Caco-2 (cell line): ENCODE measurements around the gene MAN1B1. TPM values are rescaled to one million over a fixed set of nuclear protein-coding genes. Genes with fewer than 3 reads are reported as not detected.
"Not testable (repeated sequence)": the region's sequence is repeated elsewhere in the genome, so short reads cannot be mapped to it uniquely, and the experiment has no call there.

Source experiments
- BruUV-seq: library from RNA; stranded (reverse); fragments of 400-500 nt; replicated peaks from 2 replicates; lab custom pipeline; 2021; lab: Mats Ljungman, UMichigan
- CTCF ChIA-PET: fragments of 300-600 bp; sonication (Branson Sonifier 250); formaldehyde crosslinking; loops from one replicate; lab custom pipeline; 2022; ENCODE audit warnings: antibody characterized with exemption; lab: Charles Lee
- POLR2A ChIA-PET: fragments of 300-600 bp; sonication (Branson Sonifier 250); formaldehyde crosslinking; loops from one replicate; lab custom pipeline; 2022; ENCODE audit warnings: antibody characterized with exemption; lab: Charles Lee
- DNase-seq, 2 experiments: peaks; one replicate each; pipeline versions ENCODE4 v3.0.0 to v3.0.0-alpha.2; 2020 to 2022
- H3K27me3 ChIP-seq: replicated peaks from 2 replicates; pipeline ENCODE4 v1.6.0; 2011; ENCODE audit warnings: low read length; ENCODE audit not compliant: control insufficient read depth, insufficient read depth
- H3K36me3 ChIP-seq: 2 replicates; pipeline ENCODE4 v1.5.1; 2011; ENCODE audit warnings: low read length; ENCODE audit not compliant: control insufficient read depth, insufficient read depth
- H3K4me1 ChIP-seq: fragments of 250-450 bp; sonication (Bioruptor Pico); 2 replicates; pipeline ENCODE4 v1.5.1; 2020; ENCODE audit warnings: mild to moderate bottlenecking
- H3K4me3 ChIP-seq: 2 replicates; pipeline ENCODE4 v1.5.1; 2011; ENCODE audit warnings: low read depth, mild to moderate bottlenecking, control low read depth, low read length
- H3K9me3 ChIP-seq: fragments of 250-450 bp; sonication (Bioruptor Pico); 2 replicates; pipeline ENCODE4 v1.5.1; 2020; ENCODE audit warnings: mild to moderate bottlenecking, moderate library complexity
- H3K27ac Mint-ChIP-seq: one replicate; pipeline ENCODE4 v1.8.0; 2022; ENCODE audit warnings: mixed read lengths; ENCODE audit not compliant: unreplicated experiment
- H3K27me3 Mint-ChIP-seq: one replicate; pipeline ENCODE4 v1.8.0; 2022; ENCODE audit warnings: mixed read lengths; ENCODE audit not compliant: insufficient read depth, unreplicated experiment
- H3K36me3 Mint-ChIP-seq: one replicate; pipeline ENCODE4 v1.8.0; 2022; ENCODE audit warnings: mild to moderate bottlenecking, mixed read lengths; ENCODE audit not compliant: insufficient read depth, unreplicated experiment
- H3K4me1 Mint-ChIP-seq: one replicate; pipeline ENCODE4 v1.8.0; 2022; ENCODE audit warnings: low read depth, mixed read lengths; ENCODE audit not compliant: unreplicated experiment
- H3K4me3 Mint-ChIP-seq: one replicate; pipeline ENCODE4 v1.8.0; 2022; ENCODE audit warnings: mild to moderate bottlenecking, moderate library complexity, mixed read lengths; ENCODE audit not compliant: unreplicated experiment
- H3K9me3 Mint-ChIP-seq: one replicate; pipeline ENCODE4 v1.8.0; 2022; ENCODE audit warnings: mixed read lengths; ENCODE audit not compliant: unreplicated experiment
- intact Hi-C: fragments of 100-400 bp; cut with micrococcal nuclease; formaldehyde crosslinking; loops from one replicate; pipeline ENCODE4 v1.10.0; 2022; ENCODE audit not compliant: unreplicated experiment
- total RNA-seq: library from RNA; stranded (reverse); gene quantifications from 2 replicates; pipeline ENCODE4 v1.2.3, GENCODE V29; 2022
- TF ChIP-seq, protein P1 (sequence below), 2 experiments: fragments of 200-600 bp in 1 of 2; IDR thresholded peaks; 1 replicate in 1 of 2; 2 replicates in 1 of 2; pipeline versions ENCODE4 v1.5.1 to v1.8.0; 2011 to 2022; ENCODE audit warnings: antibody characterized with exemption in 1 of 2, control low read depth in 1 of 2, inconsistent platforms in 1 of 2, low read depth in 1 of 2, low read length in 1 of 2, mild to moderate bottlenecking in 1 of 2, moderate library complexity in 1 of 2; ENCODE audit not compliant: insufficient read depth in 1 of 2, severe bottlenecking in 1 of 2, unreplicated experiment in 1 of 2

Gene MAN1B1
- total RNA-seq, 1 experiment from 2014 or later: 57.7 TPM

DNA sequence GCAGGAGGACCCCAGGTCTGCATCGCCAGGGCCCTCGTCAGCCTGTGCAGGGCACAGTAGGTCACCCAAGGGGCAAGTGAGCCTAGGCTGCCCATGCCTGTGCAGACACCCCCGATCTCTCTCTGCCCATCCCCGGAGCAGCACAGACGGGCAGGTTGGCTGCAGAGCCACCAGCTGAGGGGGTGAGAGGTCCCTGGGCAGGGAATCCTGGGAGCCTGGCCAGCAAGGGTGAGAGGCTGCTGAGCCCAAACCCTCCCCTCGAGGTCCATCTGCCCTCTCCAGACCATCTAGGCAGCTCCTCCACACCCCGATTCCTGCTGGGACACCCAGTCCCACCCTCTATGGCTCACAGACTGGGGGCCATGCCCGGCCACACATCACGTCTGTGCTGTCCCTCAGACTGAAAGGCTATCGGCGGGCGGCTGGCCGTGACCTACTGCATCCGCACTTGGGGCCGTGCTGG lies 30.5 kb downstream of the MAN1B1 start:
- TF ChIP-seq, protein P1, sequence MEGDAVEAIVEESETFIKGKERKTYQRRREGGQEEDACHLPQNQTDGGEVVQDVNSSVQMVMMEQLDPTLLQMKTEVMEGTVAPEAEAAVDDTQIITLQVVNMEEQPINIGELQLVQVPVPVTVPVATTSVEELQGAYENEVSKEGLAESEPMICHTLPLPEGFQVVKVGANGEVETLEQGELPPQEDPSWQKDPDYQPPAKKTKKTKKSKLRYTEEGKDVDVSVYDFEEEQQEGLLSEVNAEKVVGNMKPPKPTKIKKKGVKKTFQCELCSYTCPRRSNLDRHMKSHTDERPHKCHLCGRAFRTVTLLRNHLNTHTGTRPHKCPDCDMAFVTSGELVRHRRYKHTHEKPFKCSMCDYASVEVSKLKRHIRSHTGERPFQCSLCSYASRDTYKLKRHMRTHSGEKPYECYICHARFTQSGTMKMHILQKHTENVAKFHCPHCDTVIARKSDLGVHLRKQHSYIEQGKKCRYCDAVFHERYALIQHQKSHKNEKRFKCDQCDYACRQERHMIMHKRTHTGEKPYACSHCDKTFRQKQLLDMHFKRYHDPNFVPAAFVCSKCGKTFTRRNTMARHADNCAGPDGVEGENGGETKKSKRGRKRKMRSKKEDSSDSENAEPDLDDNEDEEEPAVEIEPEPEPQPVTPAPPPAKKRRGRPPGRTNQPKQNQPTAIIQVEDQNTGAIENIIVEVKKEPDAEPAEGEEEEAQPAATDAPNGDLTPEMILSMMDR (IDR thresholded peaks at IDR 0.05; ENCODE audit: insufficient read depth in 1 of 2, low read depth in 1 of 2, low read length in 1 of 2, severe bottlenecking in 1 of 2, unreplicated experiment in 1 of 2): no peak
- Histone ChIP-seq H3K9me3 (no peaks in the 10 kb centered on the region), H3K36me3 (no peaks in the 10 kb centered on the region), H3K4me1 (peaks cover 29% of the 10 kb centered on the region), H3K27me3 (no peaks in the 10 kb centered on the region), H3K4me3 (no peak overlapping the region)
- intact Hi-C loops: loop anchor here (2.0 kb wide), 1 partner anchor 110 kb away; the partner anchor contains the start of gene RNF224
- peak in 1 of 2 experiments; percentile 41 for DNase-seq
- no peaks in the 10 kb centered on the region for H3K9me3 Mint-ChIP-seq
- H3K36me3 Mint-ChIP-seq: peaks cover 7% of the 10 kb centered on the region
- H3K4me3 Mint-ChIP-seq: peak overlapping the region; percentile 51
- H3K27ac Mint-ChIP-seq: peak overlapping the region; percentile 64
- H3K4me1 Mint-ChIP-seq: peaks cover 17% of the 10 kb centered on the region
- ChIA-PET CTCF (interaction anchor here (0.5 to 1.0 kb wide), 3 partner anchors 17 to 119 kb away, joined by 3 to 9 read pairs (median 3); no protein-coding TSS in a partner anchor), POLR2A (interaction anchor here (0.6 to 1.5 kb wide), 3 partner anchors 30 to 488 kb away, joined by 4 read pairs; partner anchors contain the start of genes MAN1B1 and TUBB4B)
- no TSS peak for BruUV-seq
- H3K27me3 Mint-ChIP-seq: no peaks in the 10 kb centered on the region

DNA sequence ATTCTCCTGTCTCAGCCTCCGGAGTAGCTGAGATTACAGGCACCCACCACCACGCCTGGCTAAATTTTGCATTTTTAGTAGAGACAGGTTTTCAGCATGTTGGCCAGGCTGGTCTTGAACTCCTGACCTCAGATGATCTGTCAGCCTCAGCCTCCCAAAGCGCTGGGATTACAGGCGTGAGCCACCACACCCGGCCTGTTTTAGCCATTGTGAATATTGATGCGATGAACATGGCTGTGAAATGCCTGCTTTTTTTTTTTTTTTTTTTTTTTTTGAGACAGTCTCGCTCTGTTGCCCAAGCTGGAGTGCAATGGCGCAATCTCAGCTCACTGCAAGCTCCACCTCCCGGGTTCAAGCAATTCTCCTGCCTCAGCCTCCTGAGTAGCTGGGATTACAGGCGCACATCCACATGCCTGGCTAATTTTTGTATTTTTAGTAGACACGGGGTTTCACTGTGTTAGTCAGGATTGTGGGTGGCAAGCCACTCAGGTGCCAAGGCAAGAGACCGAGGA lies 31.4 kb downstream of the MAN1B1 start:
- intact Hi-C loops, H3K36me3 Mint-ChIP-seq, H3K9me3 Mint-ChIP-seq, H3K36me3 ChIP-seq, H3K9me3 ChIP-seq, H3K27ac Mint-ChIP-seq, BruUV-seq, H3K27me3 Mint-ChIP-seq, DNase-seq, H3K27me3 ChIP-seq, H3K4me3 ChIP-seq, H3K4me3 Mint-ChIP-seq: not testable (repeated sequence)
- POLR2A ChIA-PET: interaction anchor here (0.6 kb wide), 1 partner anchor 13 kb away, joined by 3 read pairs; no protein-coding TSS in a partner anchor
- H3K4me1 ChIP-seq: peaks cover 29% of the 10 kb centered on the region
- CTCF ChIA-PET: interaction anchor here (0.7 to 1.1 kb wide), 3 partner anchors 9 to 118 kb away, joined by 3 read pairs; no protein-coding TSS in a partner anchor
- peaks cover 17% of the 10 kb centered on the region for H3K4me1 Mint-ChIP-seq

DNA sequence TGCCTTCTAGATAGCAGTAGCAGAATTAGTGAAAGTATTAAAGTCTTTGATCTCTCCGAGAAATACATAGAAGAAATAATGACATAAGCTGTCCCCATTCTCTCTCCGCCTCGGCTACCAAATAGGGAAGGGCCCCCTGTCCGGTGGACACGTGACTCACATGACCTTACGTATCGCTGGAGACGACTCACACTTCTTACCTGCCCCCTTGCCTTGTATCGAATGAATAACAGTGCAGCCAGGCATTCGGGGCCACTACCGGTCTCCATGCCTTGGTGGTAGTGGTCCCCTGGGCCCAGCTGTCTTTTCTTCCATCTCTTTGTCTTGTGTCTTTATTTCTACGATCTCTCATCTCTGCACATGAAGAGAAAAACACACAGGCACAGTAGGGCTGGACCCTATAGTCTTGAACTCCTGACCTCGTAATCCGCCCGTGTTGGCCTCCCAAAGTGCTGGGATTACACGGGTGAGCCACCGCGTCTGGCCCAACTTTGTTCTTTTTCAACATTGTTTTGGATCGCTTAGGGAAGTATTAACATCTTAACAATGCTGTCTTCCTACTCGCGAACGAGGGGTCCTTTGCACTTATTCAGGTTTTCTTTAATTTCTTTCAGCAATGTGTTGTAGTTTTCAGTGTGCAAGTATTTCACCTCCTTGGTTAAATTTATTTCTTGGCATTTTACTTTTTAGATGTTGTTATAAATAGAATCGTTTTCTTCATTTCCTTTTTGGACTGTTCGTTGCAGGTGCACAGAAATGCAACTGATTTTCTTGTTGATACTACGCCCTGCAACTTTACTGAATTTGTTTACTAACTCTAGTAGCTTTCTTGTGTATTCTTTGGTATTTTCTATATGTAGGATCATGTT lies 35.4 kb downstream of the MAN1B1 start:
- intact Hi-C loops, H3K4me3 Mint-ChIP-seq, H3K36me3 Mint-ChIP-seq, H3K4me3 ChIP-seq, H3K27me3 ChIP-seq, DNase-seq, H3K9me3 ChIP-seq, BruUV-seq, H3K36me3 ChIP-seq, H3K27me3 Mint-ChIP-seq, H3K9me3 Mint-ChIP-seq, H3K4me1 ChIP-seq: not testable (repeated sequence)
- ChIA-PET CTCF (interaction anchor here (1.3 kb wide), 1 partner anchor 301 kb away, joined by 5 read pairs; the partner anchor contains the start of gene EXD3), POLR2A (interaction anchor here (0.7 kb wide), 1 partner anchor 120 kb away, joined by 5 read pairs; no protein-coding TSS in a partner anchor)
- Mint-ChIP-seq H3K27ac (peak overlapping the region; percentile 66), H3K4me1 (peaks cover 14% of the 10 kb centered on the region)

DNA sequence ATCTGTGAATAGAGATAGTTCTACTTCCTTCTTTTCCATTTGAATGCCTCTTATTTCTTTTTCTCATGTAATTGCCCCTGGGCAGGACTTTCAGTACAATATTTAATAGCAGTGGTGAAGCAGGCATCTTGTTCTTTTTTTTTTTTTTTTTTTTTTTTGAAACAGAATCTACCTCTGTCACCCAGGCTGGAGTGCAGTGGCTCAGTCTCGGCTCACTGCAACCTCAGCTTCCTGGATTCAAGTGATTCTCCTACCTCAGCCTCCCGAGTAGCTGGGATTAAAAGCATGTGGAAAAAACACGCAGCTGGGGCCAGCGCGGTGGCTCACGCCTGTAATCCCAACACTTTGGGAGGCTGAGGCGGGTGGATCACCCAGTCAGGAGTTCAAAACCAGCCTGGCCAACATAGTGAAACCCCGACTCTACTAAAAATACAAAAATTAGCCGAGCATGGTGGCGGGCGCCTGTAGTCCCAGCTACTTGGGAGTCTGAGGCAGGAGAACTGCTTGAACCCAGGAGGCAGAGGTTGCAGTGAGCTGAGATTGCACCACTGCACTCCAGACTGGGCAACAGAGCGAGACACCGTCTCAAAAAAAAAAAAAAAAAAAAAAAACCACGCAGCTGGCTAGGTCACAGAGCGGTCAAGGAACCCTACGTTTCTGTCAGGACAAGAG lies 36.1 kb downstream of the MAN1B1 start:
- H3K4me1 Mint-ChIP-seq: peaks cover 12% of the 10 kb centered on the region
- DNase-seq, H3K36me3 ChIP-seq, H3K27me3 Mint-ChIP-seq, H3K4me3 ChIP-seq, H3K27ac Mint-ChIP-seq, BruUV-seq, H3K4me3 Mint-ChIP-seq, H3K9me3 Mint-ChIP-seq, intact Hi-C loops, H3K27me3 ChIP-seq, H3K4me1 ChIP-seq, H3K9me3 ChIP-seq: not testable (repeated sequence)
- ChIA-PET CTCF (interaction anchor here (0.6 to 1.3 kb wide), 2 partner anchors 19 to 300 kb away, joined by 3 to 5 read pairs; partner anchors contain the start of gene EXD3), POLR2A (interaction anchor here (0.7 kb wide), 1 partner anchor 119 kb away, joined by 5 read pairs; no protein-coding TSS in a partner anchor)
- H3K36me3 Mint-ChIP-seq: peaks cover 12% of the 10 kb centered on the region
